Hepatocyte (in vitro differentiated cells): Measurements from ENCODE around the gene ZNRF3.

Experiments used
- CTCF ChIP-seq: fragments of 200-600 bp; sonication (generic); IDR thresholded peaks from 2 replicates; pipeline ENCODE4 v1.5.1; 2016; ENCODE audit warnings: antibody characterized with exemption, mild to moderate bottlenecking; ENCODE audit not compliant: poor library complexity
- EZH2phosphoT487 ChIP-seq: fragments of 200-600 bp; sonication (generic); IDR thresholded peaks from one replicate; pipeline ENCODE4 v1.6.1; 2018; ENCODE audit warnings: antibody characterized with exemption, mild to moderate bottlenecking, low read depth, moderate library complexity; ENCODE audit not compliant: unreplicated experiment, severe bottlenecking

DNA sequence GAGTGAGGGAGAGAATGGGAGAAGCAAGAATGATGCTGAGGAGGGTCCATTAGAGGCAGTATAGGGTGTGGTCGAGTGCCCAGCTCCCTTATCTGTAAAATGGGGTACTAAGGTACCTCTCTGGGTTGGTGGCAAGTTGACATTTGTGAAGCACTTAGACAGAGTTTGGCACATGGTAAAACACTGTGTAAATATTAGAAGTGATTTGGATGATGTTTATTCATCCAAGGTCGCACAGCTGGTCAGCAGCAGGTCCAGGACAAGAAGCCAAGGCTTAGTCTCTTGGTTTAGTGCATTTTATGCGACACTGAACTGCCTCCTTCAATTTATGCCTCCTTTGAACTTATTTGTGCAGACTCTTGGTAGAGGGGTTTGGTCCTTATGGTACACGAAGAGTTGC lies 208.9 kb downstream of the ZNRF3 start:
- TF ChIP-seq CTCF (no peak), EZH2phosphoT487 (no peak)
